Left kidney (tissue), 2 donors: Measurements from ENCODE around the gene ELF2. TPM values are rescaled to one million over a fixed set of nuclear protein-coding genes. Genes with fewer than 3 reads are reported as not detected.
"Not testable (repeated sequence)": the region's sequence is repeated elsewhere in the genome, so short reads cannot be mapped to it uniquely, and the experiment has no call there.

Experiments used
- DNase-seq: peaks from one replicate; pipeline ENCODE4 v3.0.0-alpha.2; 2013
- polyA plus RNA-seq: library from polyadenylated mRNA; unstranded; fragments of 120-200 nt; gene quantifications from one replicate; pipeline ENCODE4 v1.2.1, GENCODE V29; 2013; ENCODE audit not compliant: insufficient read length

ELF2 gene
- polyA plus RNA-seq, 1 donor, result 73.0 TPM

DNA sequence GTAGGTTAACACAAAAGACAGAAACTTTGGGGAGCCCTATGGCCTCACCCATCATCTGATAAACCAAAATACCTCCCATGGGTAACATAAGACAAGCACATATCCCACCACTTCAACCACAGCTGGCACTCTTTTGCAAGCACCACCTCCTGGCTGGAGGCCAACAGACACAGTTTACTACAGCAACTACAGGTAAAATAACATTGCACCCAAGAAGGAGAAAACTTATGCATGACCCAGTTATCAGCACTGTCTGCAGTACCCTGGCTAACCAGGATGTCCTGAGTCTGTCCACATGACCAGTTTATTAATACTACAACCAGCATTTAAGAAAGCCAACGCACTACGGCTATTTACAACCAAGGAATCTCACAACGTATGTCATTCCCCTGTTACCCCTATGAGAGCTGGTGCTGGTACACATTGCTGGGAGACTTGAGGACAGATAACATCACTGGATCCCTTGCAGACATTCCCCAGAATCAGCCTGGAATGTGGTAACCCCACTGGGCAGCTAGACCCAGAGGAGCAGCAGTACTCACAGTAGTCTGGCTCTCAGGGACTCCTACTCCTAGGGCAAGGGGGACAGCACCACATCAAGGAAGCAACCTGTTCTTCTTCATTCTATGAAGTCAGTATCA is 32.0 kb downstream of the ELF2 start:
- no peak for DNase-seq

DNA sequence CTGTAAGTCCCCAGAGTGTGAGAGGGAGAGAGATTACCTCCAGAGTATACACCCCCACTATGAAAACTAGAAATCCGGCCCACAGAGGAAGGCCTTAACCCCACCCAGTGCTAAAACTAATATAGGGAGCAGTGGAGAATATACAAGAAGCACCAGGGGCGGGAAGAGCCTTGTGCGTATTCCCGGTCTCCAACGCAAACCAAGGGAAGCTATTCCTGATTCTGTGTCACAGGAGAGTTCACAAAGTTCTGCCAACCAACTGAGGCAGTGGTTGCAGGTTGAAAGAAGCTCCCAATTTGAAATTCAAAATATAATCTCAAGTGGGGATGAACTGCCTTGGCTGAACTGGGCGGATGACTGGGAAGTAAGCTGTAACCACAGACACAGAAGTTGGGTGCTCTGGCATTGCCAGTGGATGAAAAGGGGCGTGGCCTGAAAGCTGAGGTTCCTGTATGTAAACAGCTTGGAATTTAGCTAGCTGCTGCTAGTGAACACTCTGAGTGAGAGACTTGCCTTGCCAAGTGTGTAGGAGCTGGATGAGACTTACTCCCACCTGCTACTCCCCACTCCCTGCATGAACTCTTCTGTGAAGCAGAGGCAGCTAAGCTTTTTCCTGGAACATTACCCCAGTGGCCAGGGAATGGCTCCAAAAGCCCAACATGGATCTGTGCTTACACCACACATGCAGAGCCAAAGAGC is 32.7 kb downstream of the ELF2 start:
- peak; percentile 48 for DNase-seq

DNA sequence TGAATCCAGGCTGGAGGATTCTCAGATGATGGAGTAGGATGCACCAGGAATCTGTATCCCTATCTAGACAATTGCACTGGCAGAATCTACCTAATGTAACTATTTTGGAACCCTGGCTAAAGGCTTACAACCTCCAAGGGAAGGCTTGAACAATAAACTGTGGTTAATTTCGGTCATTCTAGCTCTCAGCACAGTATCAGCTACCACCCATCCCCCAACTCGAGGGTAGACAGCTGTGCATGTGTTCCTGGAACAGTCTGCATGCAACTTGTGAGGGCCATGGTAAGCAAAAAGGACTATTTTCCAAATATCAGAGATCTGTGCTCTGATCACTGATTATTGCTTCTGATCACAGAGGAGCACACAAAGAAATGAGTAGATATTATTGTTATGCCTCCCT is 34.0 kb downstream of the ELF2 start:
- DNase-seq, result no peak

DNA sequence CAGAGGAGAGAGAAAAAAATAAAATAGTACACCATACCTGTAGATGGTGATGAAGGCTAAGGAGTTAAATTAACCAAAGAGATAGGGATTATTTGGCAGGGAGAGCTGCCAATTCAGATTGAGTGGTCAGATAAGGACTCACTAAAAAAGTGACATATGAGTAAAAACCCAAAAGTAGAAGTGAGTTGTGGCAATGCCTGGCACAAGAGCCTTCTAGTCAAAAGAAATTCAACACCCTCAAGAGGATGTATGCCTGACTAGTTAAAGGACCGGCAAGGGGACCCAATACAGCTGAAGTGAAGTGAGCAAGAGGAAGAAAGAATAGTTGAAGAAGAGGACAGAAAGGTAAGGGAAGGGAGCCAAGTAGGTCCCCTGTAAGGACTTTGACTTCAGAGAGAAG is 34.9 kb downstream of the ELF2 start:
- no peak for DNase-seq

DNA sequence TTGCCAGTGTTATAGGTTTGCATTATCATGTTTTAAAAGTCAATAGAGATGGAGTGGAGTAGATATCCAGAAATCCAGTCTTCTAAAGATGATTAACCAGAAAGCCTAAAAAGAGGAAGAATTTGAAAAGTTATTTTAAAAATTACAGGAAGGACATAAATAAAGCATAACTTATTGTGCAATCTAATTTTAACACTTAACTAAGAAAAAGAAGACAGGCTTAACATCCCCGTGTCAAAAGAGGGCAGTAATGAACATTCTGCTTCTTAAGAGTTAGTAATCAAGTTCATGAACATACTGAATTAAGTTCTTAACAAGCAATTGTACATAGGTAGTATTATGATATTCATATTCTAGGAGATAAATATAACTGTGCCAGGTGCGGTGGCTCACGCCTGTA is 39.3 kb downstream of the ELF2 start:
- DNase-seq, result no peak

DNA sequence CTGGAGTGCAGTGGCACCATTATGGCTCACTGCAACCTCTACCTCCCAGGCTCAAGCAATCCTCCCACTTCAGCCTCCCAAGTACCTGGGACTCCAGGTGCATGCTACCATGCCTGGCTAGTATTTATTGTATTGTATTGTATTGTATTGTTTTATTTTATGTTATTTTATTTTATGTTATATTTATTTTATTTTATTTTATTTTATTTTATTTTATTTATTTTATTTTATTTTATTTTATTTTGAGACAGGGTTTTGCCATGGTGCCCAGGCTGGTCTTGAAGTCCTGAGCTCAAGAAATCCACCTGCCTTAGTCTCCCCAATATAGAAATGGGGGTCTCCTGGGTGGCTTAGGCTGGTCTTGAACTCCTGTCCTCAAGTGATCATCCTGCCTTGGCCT is 42.6 kb downstream of the ELF2 start:
- DNase-seq, result no peak

DNA sequence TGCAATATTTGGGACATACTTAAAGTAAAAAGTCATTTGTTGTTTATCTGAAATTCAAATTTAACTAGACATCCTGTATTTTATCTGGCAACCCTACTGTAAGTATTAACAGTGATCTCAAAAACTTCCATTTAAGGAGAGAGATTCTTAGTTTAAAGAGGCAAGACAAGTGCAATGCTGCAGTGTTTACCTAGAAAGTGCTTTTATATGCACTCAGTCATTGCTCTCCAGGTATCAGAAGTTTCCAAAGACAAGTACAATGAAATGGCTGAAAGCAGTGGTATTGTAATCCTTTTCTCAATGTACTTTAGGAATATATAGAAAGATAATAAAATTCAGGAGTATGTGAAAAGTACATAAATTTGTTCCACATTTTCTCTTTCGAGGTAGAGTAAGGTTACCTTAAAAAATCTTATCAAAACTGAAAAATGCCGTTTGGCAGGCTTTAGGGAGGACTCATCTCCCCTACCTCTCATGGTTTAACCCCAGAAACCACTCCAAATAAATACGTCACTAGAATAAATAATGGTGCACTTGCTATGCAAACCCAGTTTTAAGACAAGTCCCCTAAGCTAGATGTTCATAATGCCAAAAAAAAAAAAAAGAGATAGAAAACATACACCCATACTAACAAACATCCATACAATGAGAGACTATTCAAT is 45.7 kb downstream of the ELF2 start:
- DNase-seq, result no peak

DNA sequence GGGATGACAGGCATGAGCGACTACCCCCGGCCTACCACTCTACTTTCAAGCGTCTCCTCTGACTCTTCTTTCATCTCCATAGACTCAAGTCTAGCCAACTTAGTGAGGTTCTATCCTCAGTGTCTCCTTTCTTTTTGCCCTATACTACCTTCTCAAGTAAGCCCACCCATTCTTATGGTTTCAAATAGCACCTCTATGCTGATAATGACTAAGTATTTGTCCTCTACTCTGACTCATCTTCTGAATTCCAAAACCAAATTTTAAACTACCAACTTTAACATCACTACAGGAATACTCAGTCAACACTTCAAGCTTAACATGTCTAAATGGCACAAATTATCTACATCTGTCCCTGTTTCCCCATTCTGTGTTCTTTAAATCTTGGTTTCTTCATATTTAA is 47.8 kb downstream of the ELF2 start:
- no peak for DNase-seq

DNA sequence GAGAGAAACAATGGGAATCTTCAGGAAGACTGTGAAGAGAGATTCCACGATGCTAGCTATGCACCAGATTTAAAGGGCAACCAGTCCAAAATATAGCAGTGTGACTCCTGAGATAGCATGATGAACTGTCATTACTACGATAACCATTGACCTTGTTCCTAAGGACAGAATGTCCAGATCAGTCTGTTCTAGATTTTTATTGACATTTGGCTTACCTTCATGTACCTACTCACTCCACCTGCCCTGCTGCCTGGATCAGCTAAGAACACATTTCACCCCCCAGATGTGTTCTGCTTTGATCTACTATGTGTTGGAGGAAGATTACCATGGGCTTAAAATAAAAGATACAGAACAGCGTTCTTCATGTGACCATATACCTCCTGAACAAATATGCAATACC is 50.1 kb downstream of the ELF2 start:
- no peak for DNase-seq

DNA sequence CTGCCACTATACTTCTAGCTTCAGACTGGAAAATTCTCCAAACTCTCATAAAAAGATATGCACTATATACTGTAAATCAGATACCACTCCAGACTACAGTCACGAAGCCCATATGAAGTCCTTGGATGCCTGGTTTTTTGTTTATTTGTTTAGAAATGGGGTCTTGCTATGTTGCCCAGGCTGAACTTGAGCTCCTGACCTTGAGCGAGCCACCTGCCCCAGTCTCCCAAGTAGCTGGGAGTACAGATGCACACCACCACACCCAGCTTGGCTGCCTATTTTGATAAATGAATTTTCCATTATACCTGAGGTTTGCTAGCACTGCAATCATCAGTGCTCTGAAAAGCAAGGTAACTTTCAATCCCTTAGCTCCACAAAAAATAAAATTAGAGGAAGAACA is 53.1 kb downstream of the ELF2 start:
- no peak for DNase-seq

DNA sequence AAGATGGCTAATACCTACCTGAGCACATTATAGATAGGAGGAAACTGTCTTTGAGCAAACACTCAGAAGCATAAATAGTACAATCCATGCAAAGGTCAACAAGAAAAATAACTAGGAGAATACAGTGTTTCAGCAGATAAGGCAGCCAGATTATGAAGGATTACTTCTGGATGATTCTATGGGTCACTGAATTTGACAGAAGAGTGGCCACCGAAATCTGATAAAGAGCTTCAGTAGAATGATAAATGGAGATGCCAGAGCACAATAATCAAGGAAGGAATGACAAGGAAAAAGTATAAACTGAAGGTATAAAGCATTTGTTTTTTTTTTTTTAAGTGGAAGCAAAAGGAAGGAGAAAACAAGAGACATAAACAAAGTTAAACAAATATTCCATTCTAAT is 58.7 kb downstream of the ELF2 start:
- no peak for DNase-seq

DNA sequence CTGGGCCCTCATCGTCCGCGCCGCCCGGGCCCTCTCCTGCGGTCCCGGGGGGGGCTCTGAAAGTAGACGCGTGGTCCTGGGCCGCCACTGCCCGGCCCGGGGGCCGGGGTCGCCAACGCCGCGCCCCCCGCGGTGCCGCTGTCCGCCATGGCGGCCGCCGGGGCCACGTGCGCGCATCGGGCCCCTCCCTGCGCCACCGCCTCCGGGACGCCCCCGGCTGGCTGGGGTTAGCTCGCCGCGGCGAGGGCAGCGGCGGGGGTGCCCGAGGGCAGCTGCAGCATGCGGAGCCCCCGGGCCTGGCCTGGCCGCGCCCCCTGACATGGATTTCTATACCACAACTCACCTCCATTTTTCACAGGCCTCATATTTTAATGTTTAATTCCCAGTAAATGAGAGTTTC is 61.8 kb downstream of the ELF2 start:
- DNase-seq, result no peak

DNA sequence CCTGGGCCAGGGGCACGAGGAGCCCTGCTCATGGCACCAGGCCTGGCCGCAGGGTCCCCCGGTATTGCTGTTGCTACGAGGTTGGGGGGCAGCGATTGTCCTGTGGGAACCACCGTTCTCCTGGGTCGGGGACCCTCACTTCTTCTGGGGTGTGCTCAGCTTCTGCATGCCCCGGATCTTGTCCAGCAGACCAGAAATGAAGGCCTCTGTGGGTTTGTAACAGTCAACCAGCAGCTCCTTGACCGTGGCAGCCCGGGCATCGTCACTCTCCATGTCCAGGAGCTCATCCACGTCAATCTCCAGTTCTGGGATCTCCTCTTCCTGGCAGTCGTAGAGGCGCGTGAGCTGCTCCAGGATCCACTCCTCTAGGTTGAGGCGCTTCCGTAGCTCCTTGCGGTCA is 62.2 kb downstream of the ELF2 start:
- DNase-seq, result not testable (repeated sequence)

DNA sequence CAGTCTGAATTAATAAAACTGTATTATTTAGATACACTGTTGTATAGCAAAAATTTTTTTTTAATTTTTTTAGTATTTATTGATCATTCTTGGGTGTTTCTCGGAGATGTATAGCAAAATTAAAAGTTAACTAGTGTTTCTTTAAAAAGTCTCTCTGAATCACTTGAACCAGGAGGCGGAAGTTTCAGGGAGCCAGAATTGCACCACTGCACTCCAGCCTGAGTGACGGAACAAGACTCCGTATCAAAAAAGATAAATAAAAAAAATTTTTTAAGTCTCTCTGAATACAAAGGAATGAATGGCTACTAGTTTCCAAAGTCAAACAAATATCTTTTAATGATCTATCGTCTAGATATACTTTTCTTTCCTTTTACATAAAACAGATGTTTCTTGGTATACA is 64.4 kb downstream of the ELF2 start:
- no peak for DNase-seq

DNA sequence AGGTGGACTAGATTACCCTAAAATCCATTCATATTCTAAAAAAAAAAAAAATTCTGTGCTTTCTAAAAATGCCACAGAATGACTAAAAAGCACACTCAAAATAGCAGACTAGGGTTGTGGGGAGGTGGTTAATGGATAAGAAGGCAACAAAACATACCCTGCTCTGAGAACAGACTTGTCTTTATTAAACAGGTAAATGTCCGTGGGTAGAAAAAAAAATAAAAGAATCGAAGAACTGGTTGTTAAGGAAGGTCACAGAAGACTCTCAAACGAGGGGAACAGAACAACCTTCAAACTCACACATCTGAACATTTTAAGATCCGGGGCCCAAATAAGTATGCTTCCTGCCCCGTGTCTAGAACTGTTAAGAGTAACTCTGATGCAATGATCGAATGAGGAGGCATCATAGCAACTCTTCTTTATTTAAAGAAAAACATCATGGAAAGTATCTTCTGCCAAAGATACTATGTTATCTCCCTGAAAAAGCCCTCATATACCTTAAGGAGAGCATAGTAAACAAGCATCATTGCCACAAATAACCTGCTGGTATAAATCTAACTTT is 68.4 kb downstream of the ELF2 start:
- DNase-seq, result no peak

DNA sequence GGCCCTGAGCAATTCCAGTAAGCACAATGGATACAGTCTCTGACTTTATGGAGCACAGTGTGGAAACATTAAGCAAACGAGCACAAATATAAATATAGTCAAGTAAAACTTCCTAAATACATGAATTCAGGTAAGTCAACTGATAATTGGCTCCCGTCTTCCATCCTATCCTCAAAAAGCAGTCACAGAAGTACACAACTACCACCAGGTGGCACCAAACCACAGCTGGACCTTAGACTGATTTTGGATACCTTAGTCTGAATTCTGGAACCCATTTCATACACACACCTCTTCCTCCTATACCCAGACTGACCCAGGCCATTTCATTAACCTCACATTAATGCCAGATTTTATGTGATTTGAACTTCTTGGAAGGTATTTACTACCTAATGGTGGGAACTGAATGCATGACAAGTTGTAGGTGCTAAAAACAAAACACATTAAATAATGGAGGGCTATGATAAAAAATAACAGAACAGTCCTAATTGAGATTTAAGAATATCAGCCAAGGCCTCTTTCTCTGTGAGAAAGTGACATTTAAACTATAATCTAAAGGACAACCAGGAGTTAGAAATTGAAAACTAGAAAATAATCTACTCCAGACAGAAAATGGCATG is 77.5 kb downstream of the ELF2 start:
- DNase-seq, result peak; percentile 88

DNA sequence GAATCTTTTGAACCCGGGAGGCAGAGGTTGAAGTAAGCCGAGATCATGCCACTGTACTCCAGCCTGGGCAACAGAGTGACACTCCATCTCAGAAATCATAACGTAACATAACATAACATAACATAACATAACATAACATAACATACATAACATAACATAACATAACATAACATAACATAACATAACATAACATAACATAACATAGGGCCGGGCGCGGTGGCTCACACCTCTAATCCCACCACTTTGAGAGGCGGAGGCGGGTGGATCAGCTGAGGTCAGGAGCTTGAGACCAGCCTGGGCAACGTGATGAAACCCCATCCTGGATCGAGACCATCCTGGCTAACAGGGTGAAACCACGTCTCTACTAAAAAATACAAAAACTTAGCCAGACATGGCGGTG is 84.7 kb downstream of the ELF2 start:
- DNase-seq, result no peak

DNA sequence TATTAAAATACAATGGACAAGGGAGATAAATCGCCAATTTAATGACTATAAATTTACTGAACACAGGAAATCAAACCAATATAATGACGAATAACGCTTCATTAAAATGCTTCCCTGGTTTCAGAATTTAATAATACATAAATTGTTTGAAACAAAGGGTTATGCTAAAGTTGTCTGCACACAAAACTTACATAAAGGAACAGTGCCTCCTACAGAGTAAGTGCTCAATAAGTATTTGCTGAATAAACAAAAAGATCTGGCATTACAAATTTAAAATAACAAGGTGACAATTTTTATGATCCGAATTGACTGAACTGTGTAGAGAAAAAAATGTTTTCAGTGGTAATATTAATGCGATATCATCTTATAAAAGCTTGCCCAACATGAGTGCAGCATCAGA is 91.9 kb downstream of the ELF2 start:
- no peak for DNase-seq

DNA sequence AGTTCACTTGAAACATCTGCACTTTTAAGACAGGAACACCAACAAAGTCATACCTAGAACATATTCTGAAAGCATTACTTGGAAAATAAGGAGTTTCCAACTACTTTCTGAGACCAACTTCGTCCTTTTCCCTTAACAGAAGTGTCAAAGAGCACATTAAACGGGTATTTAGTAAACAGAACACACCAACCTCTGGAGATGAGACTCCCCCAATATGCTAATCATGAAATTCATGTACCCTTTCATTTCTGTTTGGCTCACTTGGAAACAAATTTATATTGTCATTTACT is 92.3 kb downstream of the ELF2 start:
- no peak for DNase-seq

DNA sequence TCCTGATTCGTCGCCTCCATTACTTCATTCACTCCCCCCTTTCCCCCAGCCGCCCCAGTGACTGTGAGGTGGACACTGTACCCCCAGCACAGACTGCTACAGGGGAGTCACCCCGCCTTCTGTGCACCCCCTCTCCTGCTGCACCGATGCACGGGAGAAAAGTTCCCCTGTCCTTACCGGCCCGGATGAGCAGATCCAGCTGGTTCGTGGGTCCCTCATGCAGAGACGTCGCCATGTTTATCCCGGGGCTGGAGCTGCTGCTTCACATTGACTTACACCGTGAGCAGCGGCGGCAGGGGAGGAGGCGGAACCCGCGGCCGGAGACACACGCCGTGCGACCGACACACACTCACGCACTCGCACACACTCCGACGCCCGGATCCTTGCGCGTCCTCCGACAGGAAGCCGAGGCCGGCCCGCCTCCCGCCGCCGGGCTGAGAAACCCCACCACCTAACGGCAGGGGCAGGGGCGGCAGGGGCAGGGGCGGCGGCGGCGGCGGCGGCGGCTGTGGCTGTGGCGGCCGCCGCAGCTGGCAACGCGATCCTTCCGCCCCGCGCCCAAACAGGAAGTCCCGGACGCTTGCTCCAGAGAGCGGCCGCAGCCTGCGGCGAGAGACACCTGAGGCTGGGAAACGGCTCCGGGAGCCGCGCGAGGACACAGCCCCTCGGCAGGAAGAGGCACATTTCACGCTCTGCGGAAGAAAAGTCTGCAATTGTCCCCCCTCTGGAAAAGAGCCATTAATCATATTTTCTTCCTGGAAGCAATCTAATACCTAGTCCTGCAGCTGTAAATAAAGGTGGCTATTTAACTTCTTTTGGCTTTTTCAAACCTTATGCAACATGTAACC is 92.8 kb downstream of the ELF2 start:
- peak; percentile 87 for DNase-seq

DNA sequence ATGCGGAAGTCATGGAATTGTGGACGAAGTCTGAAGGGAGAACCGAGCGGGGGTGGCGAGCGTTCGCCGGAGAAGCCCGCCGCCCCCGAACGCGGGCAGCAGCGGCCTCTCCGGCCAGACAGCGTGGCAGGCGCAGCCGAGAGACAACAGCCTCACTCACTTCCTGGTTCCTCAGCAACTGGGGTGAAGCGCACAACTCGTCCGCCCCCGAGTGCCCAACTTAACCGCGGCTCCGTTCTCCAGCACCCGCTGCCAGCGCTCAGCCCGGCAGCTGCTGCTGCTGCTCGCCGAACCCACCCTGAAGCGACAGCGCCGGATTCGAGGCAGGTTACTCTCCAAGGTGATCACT is 93.4 kb downstream of the ELF2 start:
- peak; percentile 49 for DNase-seq
